WTC11 (cell line): ENCODE data around the gene RARB. TPM values are rescaled to one million over a fixed set of nuclear protein-coding genes. Genes with fewer than 3 reads are reported as not detected.

Experiments
- ATAC-seq: fragments of 200-7000 bp; cut with Tn5 transposase; 2 replicates; pipeline ENCODE4 v1.10.0; 2021; ENCODE audit warnings: mild to moderate bottlenecking, moderate library complexity
- CTCF ChIA-PET: fragments of 300-600 bp; sonication (Branson Sonifier 250); formaldehyde crosslinking; loops from one replicate; lab custom pipeline; 2021; ENCODE audit warnings: antibody characterized with exemption; lab: Charles Lee
- POLR2A ChIA-PET: fragments of 350-600 bp; sonication (Branson Sonifier 250); formaldehyde crosslinking; loops from one replicate; lab custom pipeline; 2021; ENCODE audit warnings: antibody characterized with exemption; lab: Charles Lee
- DNase-seq: peaks from one replicate; pipeline ENCODE4 v3.0.0; 2021; ENCODE audit warnings: low spot score
- H3K27ac Mint-ChIP-seq: 2 replicates; pipeline ENCODE4 v1.8.0; 2021; ENCODE audit warnings: mixed read lengths
- H3K27me3 Mint-ChIP-seq: 2 replicates; pipeline ENCODE4 v1.8.0; 2021; ENCODE audit warnings: low read depth, mild to moderate bottlenecking, moderate library complexity, mixed read lengths
- H3K36me3 Mint-ChIP-seq: 2 replicates; pipeline ENCODE4 v1.8.0; 2021; ENCODE audit warnings: mixed read lengths
- H3K4me1 Mint-ChIP-seq: 2 replicates; pipeline ENCODE4 v1.8.0; 2022; ENCODE audit warnings: mixed read lengths
- H3K4me3 Mint-ChIP-seq: 2 replicates; pipeline ENCODE4 v1.8.0; 2021; ENCODE audit warnings: mild to moderate bottlenecking, moderate library complexity, mixed read lengths
- H3K9me3 Mint-ChIP-seq: 2 replicates; pipeline ENCODE4 v1.8.0; 2021; ENCODE audit warnings: mixed read lengths
- ATF2 ChIP-seq: sonication (generic); formaldehyde crosslinking; IDR thresholded peaks from 2 replicates; pipeline ENCODE4 v1.8.1; 2022; ENCODE audit warnings: low read depth, missing genetic modification reagents, borderline replicate concordance
- E2F1 ChIP-seq: sonication (generic); formaldehyde crosslinking; IDR thresholded peaks from 2 replicates; pipeline ENCODE4 v1.8.0; 2022; ENCODE audit warnings: mild to moderate bottlenecking, missing genetic modification reagents
- FOXP4 ChIP-seq: sonication (generic); formaldehyde crosslinking; IDR thresholded peaks from 2 replicates; pipeline ENCODE4 v1.8.0; 2022; ENCODE audit warnings: mild to moderate bottlenecking, missing genetic modification reagents
- GRHL2 ChIP-seq: fragments of 250-450 bp; sonication (Bioruptor Pico); IDR thresholded peaks from 2 replicates; pipeline ENCODE4 v1.8.0; 2022; ENCODE audit warnings: mild to moderate bottlenecking, moderate library complexity; ENCODE audit not compliant: insufficient replicate concordance, severe bottlenecking
- GTF2I ChIP-seq: fragments of 250-450 bp; sonication (Bioruptor Pico); conservative IDR thresholded peaks from 2 replicates; pipeline ENCODE4 v1.4.0; 2021; ENCODE audit warnings: mild to moderate bottlenecking
- HMGXB4 ChIP-seq: sonication (generic); formaldehyde crosslinking; IDR thresholded peaks from 2 replicates; pipeline ENCODE4 v1.8.1; 2023; ENCODE audit warnings: mild to moderate bottlenecking, moderate library complexity, missing genetic modification reagents
- IRF1 ChIP-seq: sonication (generic); formaldehyde crosslinking; IDR thresholded peaks from 2 replicates; pipeline ENCODE4 v1.8.0; 2023; ENCODE audit warnings: missing genetic modification reagents
- IRF2 ChIP-seq: sonication (generic); formaldehyde crosslinking; IDR thresholded peaks from 2 replicates; pipeline ENCODE4 v1.8.0; 2022; ENCODE audit warnings: low read depth, missing genetic modification reagents, borderline replicate concordance
- MLX ChIP-seq: sonication (generic); formaldehyde crosslinking; IDR thresholded peaks from 2 replicates; pipeline ENCODE4 v1.8.1; 2023; ENCODE audit warnings: mild to moderate bottlenecking, missing genetic modification reagents, moderate library complexity
- NR1H2 ChIP-seq: sonication (generic); formaldehyde crosslinking; IDR thresholded peaks from 2 replicates; pipeline ENCODE4 v1.9.0; 2021; ENCODE audit warnings: mild to moderate bottlenecking, moderate library complexity, missing genetic modification reagents
- RELA ChIP-seq: sonication (generic); formaldehyde crosslinking; IDR thresholded peaks from 2 replicates; pipeline ENCODE4 v1.8.1; 2022; ENCODE audit warnings: missing genetic modification reagents, mild to moderate bottlenecking, borderline replicate concordance
- RORB ChIP-seq: fragments of 250-450 bp; sonication (Bioruptor Pico); IDR thresholded peaks from 2 replicates; pipeline ENCODE4 v1.9.0; 2021; ENCODE audit warnings: mild to moderate bottlenecking
- SP1 ChIP-seq: sonication (generic); formaldehyde crosslinking; conservative IDR thresholded peaks from 2 replicates; pipeline ENCODE4 v1.8.1; 2022; ENCODE audit warnings: missing genetic modification reagents
- TEAD1 ChIP-seq: sonication (generic); formaldehyde crosslinking; IDR thresholded peaks from 2 replicates; pipeline ENCODE4 v1.8.0; 2022; ENCODE audit warnings: mild to moderate bottlenecking, missing genetic modification reagents
- ZNF138 ChIP-seq: sonication (generic); formaldehyde crosslinking; conservative IDR thresholded peaks from 2 replicates; pipeline ENCODE4 v1.8.1; 2022; ENCODE audit warnings: mild to moderate bottlenecking, moderate library complexity, missing genetic modification reagents
- ZNF219 ChIP-seq: sonication (generic); formaldehyde crosslinking; IDR thresholded peaks from 2 replicates; pipeline ENCODE4 v1.8.0; 2023; ENCODE audit warnings: missing genetic modification reagents, mild to moderate bottlenecking, borderline replicate concordance
- ZNF263 ChIP-seq: sonication (generic); formaldehyde crosslinking; IDR thresholded peaks from 2 replicates; pipeline ENCODE4 v1.8.1; 2022; ENCODE audit warnings: low read depth, mild to moderate bottlenecking, moderate library complexity, missing genetic modification reagents
- ZNF281 ChIP-seq: sonication (generic); formaldehyde crosslinking; IDR thresholded peaks from 2 replicates; pipeline ENCODE4 v1.8.0; 2023; ENCODE audit warnings: mild to moderate bottlenecking, missing genetic modification reagents
- ZNF396 ChIP-seq: fragments of 250-450 bp; sonication (Bioruptor Pico); IDR thresholded peaks from 2 replicates; pipeline ENCODE4 v1.8.0; 2021; ENCODE audit warnings: mild to moderate bottlenecking, moderate library complexity, borderline replicate concordance
- total RNA-seq: library from RNA; stranded (reverse); gene quantifications from 3 replicates; pipeline ENCODE4 v1.2.3, GENCODE V29; 2021

The RARB gene
- total RNA-seq, 1 experiment from 2014 or later, result not detected

- TF ChIP-seq FOXP4 (CRISPR knock-in tag) (no peak), HMGXB4 (CRISPR knock-in tag) (no peak), IRF1 (CRISPR knock-in tag) (no peak), TEAD1 (CRISPR knock-in tag) (peak; percentile 34; the same call in 1 of the 2 replicates), RELA (CRISPR knock-in tag) (no peak), MLX (CRISPR knock-in tag) (no peak), E2F1 (CRISPR knock-in tag) (no peak), ZNF263 (CRISPR knock-in tag) (no peak), SP1 (CRISPR knock-in tag) (no peak)
- CTCF ChIA-PET, result interaction anchor here (1.9 kb wide), 1 partner anchor 168 kb away, joined by 5 read pairs; no protein-coding TSS in a partner anchor
Observed at GRCh38 chr3:25426408-25426807, 1.7 kb upstream of the RARB start.

GRCh38 chr3:25427155-25427554, 908 bp upstream of the RARB start:
- ChIA-PET CTCF (interaction anchor here (1.4 to 1.9 kb wide), 2 partner anchors 92 to 167 kb away, joined by 3 to 5 read pairs; no protein-coding TSS in a partner anchor), POLR2A (no interaction called here)
- Mint-ChIP-seq H3K4me1 (peaks cover 70% of the 10 kb centered on the region), H3K36me3 (no peaks in the 10 kb centered on the region), H3K4me3 (peak overlapping the region; percentile 77), H3K27ac (no peak overlapping the region), H3K9me3 (no peaks in the 10 kb centered on the region), H3K27me3 (peaks cover 31% of the 10 kb centered on the region)
- peak; percentile 65; the same call in 1 of the 2 replicates for TF ChIP-seq GTF2I (CRISPR knock-in tag)
- TF ChIP-seq ZNF396 (CRISPR knock-in tag), result no peak
- DNase-seq (no peak), ATAC-seq (no peak)

More at GRCh38 chr3:25426408-25426807, 1.7 kb upstream of the RARB start:
- no peaks in the 10 kb centered on the region for H3K36me3 Mint-ChIP-seq
- H3K4me1 Mint-ChIP-seq, result peaks cover 75% of the 10 kb centered on the region
- H3K4me3 Mint-ChIP-seq, result peak overlapping the region; percentile 77; the same call in 1 of the 2 replicates
- no peaks in the 10 kb centered on the region for H3K9me3 Mint-ChIP-seq
- POLR2A ChIA-PET, result no interaction called here
- DNase-seq (peak; percentile 21), ATAC-seq (peak; percentile 74)
- peaks cover 31% of the 10 kb centered on the region for H3K27me3 Mint-ChIP-seq
- H3K27ac Mint-ChIP-seq, result no peak overlapping the region

GRCh38 chr3:25427563-25427941, 511 bp upstream of the RARB start:
- Mint-ChIP-seq H3K27me3 (peaks cover 31% of the 10 kb centered on the region), H3K4me3 (peak overlapping the region; percentile 77), H3K27ac (no peak overlapping the region), H3K9me3 (no peaks in the 10 kb centered on the region), H3K36me3 (no peaks in the 10 kb centered on the region), H3K4me1 (peaks cover 67% of the 10 kb centered on the region)
- CTCF ChIA-PET, result interaction anchor here (1.2 to 1.9 kb wide), 4 partner anchors 14 to 167 kb away, joined by 3 to 12 read pairs (median 4); no protein-coding TSS in a partner anchor
- POLR2A ChIA-PET, result no interaction called here
- DNase-seq (no peak), ATAC-seq (peak; percentile 2; the same call in 1 of the 2 replicates)
- TF ChIP-seq SP1 (CRISPR knock-in tag) (no peak), ZNF281 (CRISPR knock-in tag) (no peak), IRF2 (CRISPR knock-in tag) (no peak), ATF2 (no peak), GRHL2 (CRISPR knock-in tag) (no peak), RORB (CRISPR knock-in tag) (no peak), ZNF219 (CRISPR knock-in tag) (no peak), GTF2I (CRISPR knock-in tag) (no peak), NR1H2 (CRISPR knock-in tag) (no peak), ZNF138 (CRISPR knock-in tag) (no peak)
